HEK293 (cell line): ENCODE data around the gene PEX10.
A peak's percentile ranks its signal among the peaks of the same experiment; 100 is the strongest.

Experiments
- CTCF ChIA-PET: fragments of 350-600 bp; formaldehyde crosslinking; extraction: SDS; loops from one replicate; lab custom pipeline; 2021; ENCODE audit warnings: antibody characterized with exemption; lab: Yijun Ruan, JAX
- POLR2A ChIA-PET: fragments of 300-600 bp; formaldehyde crosslinking; extraction: SDS; loops from one replicate; lab custom pipeline; 2020; ENCODE audit warnings: antibody characterized with exemption, inconsistent platforms; lab: Yijun Ruan, JAX
- H3K27ac ChIP-seq: fragments of 200-500 bp; sonication (Bioruptor generic); 2 replicates; pipeline ENCODE4 v1.5.1; 2014; ENCODE audit warnings: low read depth, low read length, control low read depth, inconsistent platforms; ENCODE audit errors: extremely low read depth
- H3K36me3 ChIP-seq, 2 experiments: fragments of 200-500 bp in 1 of 2; sonication (Bioruptor generic) in 1 of 2; 1 replicate in 1 of 2; 2 replicates in 1 of 2; pipeline ENCODE4 v1.5.1; 2014 to 2017; ENCODE audit warnings: inconsistent platforms in 2 of 2, low read length in 2 of 2; ENCODE audit not compliant: control insufficient read depth in 2 of 2, insufficient read depth in 1 of 2
- H3K4me1 ChIP-seq: fragments of 200-500 bp; sonication (Bioruptor generic); 2 replicates; pipeline ENCODE4 v1.5.1; 2014; ENCODE audit warnings: mild to moderate bottlenecking, low read length, inconsistent platforms; ENCODE audit not compliant: control insufficient read depth, insufficient read depth
- H3K4me3 ChIP-seq: 2 replicates; pipeline ENCODE4 v1.5.1; 2011; ENCODE audit warnings: low read depth, mild to moderate bottlenecking, control low read depth, low read length, moderate library complexity
- H3K9me3 ChIP-seq: fragments of 200-500 bp; sonication (Bioruptor generic); 2 replicates; pipeline ENCODE4 v1.5.1; 2014; ENCODE audit warnings: low read depth, low read length, inconsistent platforms; ENCODE audit not compliant: control insufficient read depth, insufficient read depth
- SP2 ChIP-seq: fragments of 450-650 bp; formaldehyde crosslinking; IDR thresholded peaks from 2 replicates; pipeline ENCODE4 v1.5.1; 2016; ENCODE audit warnings: missing biosample characterization, missing genetic modification characterization
- ZFP41 ChIP-seq: fragments of 450-650 bp; formaldehyde crosslinking; IDR thresholded peaks from 2 replicates; pipeline ENCODE4 v1.5.1; 2016; ENCODE audit warnings: missing biosample characterization, missing genetic modification characterization, borderline replicate concordance
- ZNF10 ChIP-seq: fragments of 450-650 bp; formaldehyde crosslinking; IDR thresholded peaks from 2 replicates; pipeline ENCODE4 v1.5.1; 2017; ENCODE audit warnings: missing biosample characterization, missing genetic modification characterization
- ZNF133 ChIP-seq: fragments of 450-650 bp; formaldehyde crosslinking; IDR thresholded peaks from 2 replicates; pipeline ENCODE4 v1.5.1; 2016; ENCODE audit warnings: missing biosample characterization, missing genetic modification characterization
- ZNF155 ChIP-seq: fragments of 450-650 bp; formaldehyde crosslinking; IDR thresholded peaks from 2 replicates; pipeline ENCODE4 v1.5.1; 2016; ENCODE audit warnings: missing biosample characterization, missing genetic modification characterization
- ZNF169 ChIP-seq: fragments of 450-650 bp; formaldehyde crosslinking; IDR thresholded peaks from 2 replicates; pipeline ENCODE4 v1.5.1; 2016; ENCODE audit warnings: missing biosample characterization, missing genetic modification characterization
- ZNF266 ChIP-seq: fragments of 450-650 bp; formaldehyde crosslinking; IDR thresholded peaks from 2 replicates; pipeline ENCODE4 v1.5.1; 2016; ENCODE audit warnings: missing biosample characterization, missing genetic modification characterization, low read depth
- ZNF350 ChIP-seq: fragments of 450-650 bp; formaldehyde crosslinking; IDR thresholded peaks from 2 replicates; pipeline ENCODE4 v1.5.0; 2017; ENCODE audit warnings: missing biosample characterization, mild to moderate bottlenecking, missing genetic modification characterization
- ZNF394 ChIP-seq: fragments of 450-650 bp; formaldehyde crosslinking; IDR thresholded peaks from 2 replicates; pipeline ENCODE4 v1.5.1; 2016; ENCODE audit warnings: missing biosample characterization, missing genetic modification characterization, mild to moderate bottlenecking, moderate library complexity, borderline replicate concordance
- ZNF544 ChIP-seq: fragments of 450-650 bp; formaldehyde crosslinking; IDR thresholded peaks from 2 replicates; pipeline ENCODE4 v1.5.0; 2017; ENCODE audit warnings: missing biosample characterization, missing genetic modification characterization
- ZNF561 ChIP-seq: fragments of 450-650 bp; IDR thresholded peaks from 2 replicates; pipeline ENCODE4 v1.5.1; 2018; ENCODE audit warnings: missing biosample characterization, missing genetic modification characterization, borderline replicate concordance
- ZNF596 ChIP-seq: fragments of 450-650 bp; IDR thresholded peaks from 2 replicates; pipeline ENCODE4 v1.5.0; 2018; ENCODE audit warnings: missing biosample characterization, mild to moderate bottlenecking, missing genetic modification characterization, moderate library complexity
- ZNF660 ChIP-seq: fragments of 450-650 bp; IDR thresholded peaks from 2 replicates; pipeline ENCODE4 v1.5.1; 2018; ENCODE audit warnings: missing biosample characterization, mild to moderate bottlenecking, missing genetic modification characterization
- ZNF76 ChIP-seq: fragments of 450-650 bp; formaldehyde crosslinking; IDR thresholded peaks from 2 replicates; pipeline ENCODE4; 2016; ENCODE audit warnings: low read depth, missing biosample characterization, missing genetic modification characterization, borderline replicate concordance
- TF ChIP-seq, protein P1 (sequence below): fragments of 450-650 bp; formaldehyde crosslinking; IDR thresholded peaks from 2 replicates; pipeline ENCODE4 v1.5.1; 2016; ENCODE audit warnings: missing biosample characterization, missing genetic modification characterization
- TF ChIP-seq, protein P2 (sequence below): fragments of 450-650 bp; formaldehyde crosslinking; IDR thresholded peaks from 2 replicates; pipeline ENCODE4 v1.5.1; 2016; ENCODE audit warnings: missing biosample characterization, missing genetic modification characterization

PEX10 gene

DNA sequence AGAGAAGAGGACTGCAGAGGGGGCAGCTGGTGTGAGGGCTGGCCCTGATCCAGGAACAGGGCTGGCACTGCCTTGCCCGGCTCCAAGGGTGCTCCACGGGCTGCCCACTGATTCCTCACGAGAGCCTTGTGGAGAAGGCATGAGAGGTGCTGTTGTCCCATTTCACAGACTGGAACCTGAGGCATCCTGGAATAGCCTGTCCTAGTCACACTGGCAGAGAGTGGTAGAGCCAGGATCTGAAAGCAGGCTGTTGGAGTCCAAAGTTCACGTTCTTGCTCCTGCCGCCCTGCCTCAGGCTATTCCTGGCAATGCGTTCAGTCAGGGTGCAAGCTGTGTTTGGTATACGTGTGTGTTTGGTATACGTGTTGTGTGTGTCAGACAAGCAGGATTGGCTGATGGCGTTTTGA is 18.9 kb downstream of the PEX10 start:
- no peak overlapping the region for H3K27ac ChIP-seq
- peaks cover 3% of the 10 kb centered on the region; the same call in 1 of the 2 replicates for H3K4me1 ChIP-seq
- ChIA-PET POLR2A (interaction anchor here (1.1 kb wide), 1 partner anchor 12 kb away, joined by 3 read pairs; no protein-coding TSS in a partner anchor), CTCF (interaction anchor here (1.3 to 1.4 kb wide), 2 partner anchors 12 to 199 kb away, joined by 4 to 5 read pairs; partner anchors contain the start of gene FAAP20)
- no peaks in the 10 kb centered on the region for H3K9me3 ChIP-seq
- peaks cover 7 to 72% of the 10 kb centered on the region in 2 experiments for H3K36me3 ChIP-seq
- H3K4me3 ChIP-seq: no peak overlapping the region
- TF ChIP-seq ZNF133 (tag by site-specific recombination): no peak

DNA sequence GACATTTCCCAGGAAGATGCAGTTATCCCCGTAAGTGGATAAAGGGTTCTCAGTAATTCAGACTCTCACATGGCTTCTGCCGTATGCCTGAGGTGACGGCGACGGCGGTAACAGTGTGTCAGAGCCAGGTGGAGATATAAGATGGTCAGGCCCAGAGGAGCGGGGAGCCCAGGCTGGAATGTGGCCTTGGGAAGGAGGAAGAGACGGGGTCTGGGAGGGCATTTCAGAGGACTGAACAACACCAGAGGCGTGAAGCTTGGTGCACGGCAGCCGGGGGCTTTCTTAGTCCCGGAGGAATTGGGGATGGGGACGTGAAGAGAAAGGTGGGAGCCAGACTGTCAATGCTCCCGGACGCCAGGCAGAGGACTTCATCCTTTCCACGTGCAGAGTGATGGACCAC is 19.7 kb downstream of the PEX10 start:
- no peaks in the 10 kb centered on the region for H3K9me3 ChIP-seq
- H3K4me3 ChIP-seq: peak overlapping the region; percentile 76
- TF ChIP-seq ZFP41 (no peak), SP2 (tag by site-specific recombination) (no peak), ZNF169 (no peak), ZNF350 (no peak), ZNF10 (tag by site-specific recombination) (no peak), ZNF266 (tag by site-specific recombination) (no peak), ZNF76 (tag by site-specific recombination) (no peak)
- TF ChIP-seq, protein P1, sequence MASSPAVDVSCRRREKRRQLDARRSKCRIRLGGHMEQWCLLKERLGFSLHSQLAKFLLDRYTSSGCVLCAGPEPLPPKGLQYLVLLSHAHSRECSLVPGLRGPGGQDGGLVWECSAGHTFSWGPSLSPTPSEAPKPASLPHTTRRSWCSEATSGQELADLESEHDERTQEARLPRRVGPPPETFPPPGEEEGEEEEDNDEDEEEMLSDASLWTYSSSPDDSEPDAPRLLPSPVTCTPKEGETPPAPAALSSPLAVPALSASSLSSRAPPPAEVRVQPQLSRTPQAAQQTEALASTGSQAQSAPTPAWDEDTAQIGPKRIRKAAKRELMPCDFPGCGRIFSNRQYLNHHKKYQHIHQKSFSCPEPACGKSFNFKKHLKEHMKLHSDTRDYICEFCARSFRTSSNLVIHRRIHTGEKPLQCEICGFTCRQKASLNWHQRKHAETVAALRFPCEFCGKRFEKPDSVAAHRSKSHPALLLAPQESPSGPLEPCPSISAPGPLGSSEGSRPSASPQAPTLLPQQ: no peak
- TF ChIP-seq, protein P2, sequence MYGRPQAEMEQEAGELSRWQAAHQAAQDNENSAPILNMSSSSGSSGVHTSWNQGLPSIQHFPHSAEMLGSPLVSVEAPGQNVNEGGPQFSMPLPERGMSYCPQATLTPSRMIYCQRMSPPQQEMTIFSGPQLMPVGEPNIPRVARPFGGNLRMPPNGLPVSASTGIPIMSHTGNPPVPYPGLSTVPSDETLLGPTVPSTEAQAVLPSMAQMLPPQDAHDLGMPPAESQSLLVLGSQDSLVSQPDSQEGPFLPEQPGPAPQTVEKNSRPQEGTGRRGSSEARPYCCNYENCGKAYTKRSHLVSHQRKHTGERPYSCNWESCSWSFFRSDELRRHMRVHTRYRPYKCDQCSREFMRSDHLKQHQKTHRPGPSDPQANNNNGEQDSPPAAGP: no peak
- TF ChIP-seq, all 188 proteins: peak for 0
- H3K36me3 ChIP-seq: peaks cover 4 to 72% of the 10 kb centered on the region in 2 experiments; a peak in 2 of 3 replicates
- peaks cover 3% of the 10 kb centered on the region; the same call in 1 of the 2 replicates for H3K4me1 ChIP-seq
- ChIA-PET POLR2A (interaction anchor here (0.6 to 1.9 kb wide), 2 partner anchors 16 to 204 kb away, joined by 3 to 24 read pairs; no protein-coding TSS in a partner anchor), CTCF (no interaction called here)
- H3K27ac ChIP-seq: no peak overlapping the region

DNA sequence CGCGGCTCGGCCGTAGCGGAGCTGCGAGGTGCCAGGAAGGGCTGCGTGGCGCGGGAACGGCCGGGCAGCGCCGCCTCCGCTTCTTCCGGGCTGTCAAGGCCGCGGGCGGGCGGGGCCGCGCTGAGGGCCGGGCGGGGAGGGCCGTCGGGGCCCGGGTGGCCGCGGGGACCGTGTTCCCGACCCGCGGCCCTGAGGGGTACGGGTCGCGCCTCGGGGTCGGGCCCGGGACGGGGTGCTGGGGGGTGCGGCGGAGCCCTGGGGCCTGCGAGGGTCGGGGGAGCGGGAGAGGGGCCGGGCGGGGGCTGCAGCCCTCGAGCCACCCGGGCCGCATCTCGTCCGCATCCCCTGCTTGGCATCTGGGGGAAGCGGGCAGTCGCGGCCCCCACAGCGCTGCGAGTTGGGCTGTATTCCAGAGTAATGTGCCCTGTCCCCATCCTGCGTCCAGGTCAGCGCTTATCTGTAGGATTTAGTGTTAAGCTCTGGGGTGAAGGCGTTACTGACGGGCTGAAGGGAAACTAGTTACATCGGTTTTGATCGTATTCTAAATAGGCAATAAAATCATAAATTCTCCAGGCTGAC is 20.3 kb downstream of the PEX10 start:
- peaks cover 4 to 72% of the 10 kb centered on the region in 2 experiments; a peak in 2 of 3 replicates for H3K36me3 ChIP-seq
- no peaks in the 10 kb centered on the region for H3K9me3 ChIP-seq
- TF ChIP-seq ZNF660: 0 out of 2 replicates have a peak, but pooled peaks have one; percentile 11
- TF ChIP-seq ZNF155 (tag by site-specific recombination): no peak
- TF ChIP-seq ZNF596 (tag by site-specific recombination): 0 out of 2 replicates have a peak, but pooled peaks have one; percentile 7
- TF ChIP-seq ZNF544: no peak
- TF ChIP-seq ZNF394 (tag by site-specific recombination): no peak
- 0 out of 2 replicates have a peak, but pooled peaks have one; percentile 12 for TF ChIP-seq ZNF561 (tag by site-specific recombination)
- H3K27ac ChIP-seq: peak overlapping the region; percentile 58; the same call in 1 of the 2 replicates
- ChIA-PET CTCF (interaction anchor here (1.0 to 3.1 kb wide), 4 partner anchors 10 to 217 kb away, joined by 3 to 18 read pairs (median 4); partner anchors contain the start of gene FAAP20), POLR2A (interaction anchor here (0.6 to 1.9 kb wide), 19 partner anchors 9 to 777 kb away, joined by 3 to 24 read pairs (median 5); partner anchors contain the start of genes FAAP20, PANK4 and SKI)
- H3K4me1 ChIP-seq: peaks cover 3% of the 10 kb centered on the region; the same call in 1 of the 2 replicates
- H3K4me3 ChIP-seq: peak overlapping the region; percentile 76
